ENCODE data around the gene CIB2.

Gene CIB2

DNA sequence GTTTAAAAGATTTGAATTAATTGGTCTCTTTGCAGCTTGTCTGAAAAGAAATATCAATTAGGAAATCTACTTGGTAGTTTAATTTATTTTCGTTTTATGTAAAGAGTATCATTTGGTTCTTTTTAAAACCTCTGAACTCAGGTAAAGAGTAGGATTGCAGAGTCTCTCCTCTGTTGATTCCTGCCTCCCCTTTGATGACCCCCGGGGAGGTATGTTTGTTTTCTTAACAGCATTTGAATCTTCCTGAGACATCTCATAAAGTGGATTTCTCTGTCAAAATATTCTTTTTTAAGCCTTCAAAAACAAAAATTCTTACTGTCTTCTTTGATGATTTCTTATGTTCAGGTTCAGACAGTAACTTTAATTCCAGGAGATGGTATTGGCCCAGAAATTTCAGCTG, 26.0 kb upstream of the CIB2 start:
- CTCF ChIA-PET: interaction anchor here (0.6 to 3.0 kb wide), 6 partner anchors 9 to 84 kb away, joined by 3 to 12 read pairs (median 3); no protein-coding TSS in a partner anchor
- TF ChIP-seq, protein P1, sequence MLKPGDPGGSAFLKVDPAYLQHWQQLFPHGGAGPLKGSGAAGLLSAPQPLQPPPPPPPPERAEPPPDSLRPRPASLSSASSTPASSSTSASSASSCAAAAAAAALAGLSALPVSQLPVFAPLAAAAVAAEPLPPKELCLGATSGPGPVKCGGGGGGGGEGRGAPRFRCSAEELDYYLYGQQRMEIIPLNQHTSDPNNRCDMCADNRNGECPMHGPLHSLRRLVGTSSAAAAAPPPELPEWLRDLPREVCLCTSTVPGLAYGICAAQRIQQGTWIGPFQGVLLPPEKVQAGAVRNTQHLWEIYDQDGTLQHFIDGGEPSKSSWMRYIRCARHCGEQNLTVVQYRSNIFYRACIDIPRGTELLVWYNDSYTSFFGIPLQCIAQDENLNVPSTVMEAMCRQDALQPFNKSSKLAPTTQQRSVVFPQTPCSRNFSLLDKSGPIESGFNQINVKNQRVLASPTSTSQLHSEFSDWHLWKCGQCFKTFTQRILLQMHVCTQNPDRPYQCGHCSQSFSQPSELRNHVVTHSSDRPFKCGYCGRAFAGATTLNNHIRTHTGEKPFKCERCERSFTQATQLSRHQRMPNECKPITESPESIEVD (tag by site-specific recombination; IDR thresholded peaks at IDR 0.05): peak; percentile 18; the same call in 1 of the 2 replicates
- peak; percentile 54; the same call in 1 of the 2 replicates for TF ChIP-seq GLIS1 (tag by site-specific recombination; IDR thresholded peaks at IDR 0.05)
- no peak for TF ChIP-seq ZSCAN30 (tag by site-specific recombination; IDR thresholded peaks at IDR 0.05)
- H3K9me3 ChIP-seq (ENCODE audit: control insufficient read depth, insufficient read depth, low read depth, low read length): no peaks in the 10 kb centered on the region
- POLR2A ChIA-PET: interaction anchor here (0.6 kb wide), 1 partner anchor 143 kb away, joined by 3 read pairs; the partner anchor contains the start of gene SKIC8
- peaks cover 18% of the 10 kb centered on the region for H3K4me1 ChIP-seq (ENCODE audit: control insufficient read depth, insufficient read depth, low read length)
- no peak overlapping the region for H3K4me3 ChIP-seq (ENCODE audit: low read depth, low read length)
- no peak overlapping the region for H3K27ac ChIP-seq (ENCODE audit: extremely low read depth, low read depth, low read length)
- peaks cover 42 to 55% of the 10 kb centered on the region in 2 experiments for H3K36me3 ChIP-seq (ENCODE audit: control insufficient read depth in 2 of 2, insufficient read depth in 1 of 2, low read length in 2 of 2)

- ChIA-PET CTCF (interaction anchor here (0.6 to 3.0 kb wide), 7 partner anchors 8 to 84 kb away, joined by 3 to 12 read pairs (median 3); no protein-coding TSS in a partner anchor), POLR2A (interaction anchor here (0.6 kb wide), 1 partner anchor 143 kb away, joined by 3 read pairs; the partner anchor contains the start of gene SKIC8)
- no peak overlapping the region for H3K27ac ChIP-seq (ENCODE audit: extremely low read depth, low read depth, low read length)
- no peaks in the 10 kb centered on the region for H3K9me3 ChIP-seq (ENCODE audit: control insufficient read depth, insufficient read depth, low read depth, low read length)
- no peak for TF ChIP-seq ZSCAN16 (tag by site-specific recombination; IDR thresholded peaks at IDR 0.05)
- TF ChIP-seq, protein P1 (tag by site-specific recombination; IDR thresholded peaks at IDR 0.05): peak; percentile 63
- no peak for TF ChIP-seq ZNF791 (tag by site-specific recombination; IDR thresholded peaks at IDR 0.05)
- TF ChIP-seq, protein P2, sequence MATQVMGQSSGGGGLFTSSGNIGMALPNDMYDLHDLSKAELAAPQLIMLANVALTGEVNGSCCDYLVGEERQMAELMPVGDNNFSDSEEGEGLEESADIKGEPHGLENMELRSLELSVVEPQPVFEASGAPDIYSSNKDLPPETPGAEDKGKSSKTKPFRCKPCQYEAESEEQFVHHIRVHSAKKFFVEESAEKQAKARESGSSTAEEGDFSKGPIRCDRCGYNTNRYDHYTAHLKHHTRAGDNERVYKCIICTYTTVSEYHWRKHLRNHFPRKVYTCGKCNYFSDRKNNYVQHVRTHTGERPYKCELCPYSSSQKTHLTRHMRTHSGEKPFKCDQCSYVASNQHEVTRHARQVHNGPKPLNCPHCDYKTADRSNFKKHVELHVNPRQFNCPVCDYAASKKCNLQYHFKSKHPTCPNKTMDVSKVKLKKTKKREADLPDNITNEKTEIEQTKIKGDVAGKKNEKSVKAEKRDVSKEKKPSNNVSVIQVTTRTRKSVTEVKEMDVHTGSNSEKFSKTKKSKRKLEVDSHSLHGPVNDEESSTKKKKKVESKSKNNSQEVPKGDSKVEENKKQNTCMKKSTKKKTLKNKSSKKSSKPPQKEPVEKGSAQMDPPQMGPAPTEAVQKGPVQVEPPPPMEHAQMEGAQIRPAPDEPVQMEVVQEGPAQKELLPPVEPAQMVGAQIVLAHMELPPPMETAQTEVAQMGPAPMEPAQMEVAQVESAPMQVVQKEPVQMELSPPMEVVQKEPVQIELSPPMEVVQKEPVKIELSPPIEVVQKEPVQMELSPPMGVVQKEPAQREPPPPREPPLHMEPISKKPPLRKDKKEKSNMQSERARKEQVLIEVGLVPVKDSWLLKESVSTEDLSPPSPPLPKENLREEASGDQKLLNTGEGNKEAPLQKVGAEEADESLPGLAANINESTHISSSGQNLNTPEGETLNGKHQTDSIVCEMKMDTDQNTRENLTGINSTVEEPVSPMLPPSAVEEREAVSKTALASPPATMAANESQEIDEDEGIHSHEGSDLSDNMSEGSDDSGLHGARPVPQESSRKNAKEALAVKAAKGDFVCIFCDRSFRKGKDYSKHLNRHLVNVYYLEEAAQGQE (tag by site-specific recombination; IDR thresholded peaks at IDR 0.05): no peak
- TF ChIP-seq ZNF114 (tag by site-specific recombination; IDR thresholded peaks at IDR 0.05): no peak
- TF ChIP-seq ZNF629 (tag by site-specific recombination; IDR thresholded peaks at IDR 0.05): no peak
- TF ChIP-seq ZNF280D (tag by site-specific recombination; IDR thresholded peaks at IDR 0.05): no peak
- TF ChIP-seq ZNF335 (tag by site-specific recombination; conservative IDR thresholded peaks at IDR 0.05): no peak
- H3K36me3 ChIP-seq (ENCODE audit: control insufficient read depth in 2 of 2, insufficient read depth in 1 of 2, low read length in 2 of 2): peaks cover 37 to 50% of the 10 kb centered on the region in 2 experiments
- peaks cover 18% of the 10 kb centered on the region for H3K4me1 ChIP-seq (ENCODE audit: control insufficient read depth, insufficient read depth, low read length)
- no peak overlapping the region for H3K4me3 ChIP-seq (ENCODE audit: low read depth, low read length)
Observed at GRCh38 chr15:78156653-78157052, 25.4 kb upstream of the CIB2 start.
